HFF-Myc (cell line): ENCODE data around the gene DNAJB11.

ENCODE experiments used
- DNase-seq: peaks from one replicate; pipeline ENCODE4 v3.0.0-alpha.2; 2011; ENCODE audit warnings: low read depth; ENCODE audit errors: extremely low read depth
- H3K4me3 ChIP-seq: replicated peaks from 2 replicates; pipeline ENCODE4 v1.5.1; 2011; ENCODE audit warnings: low read depth, mild to moderate bottlenecking, control low read depth, low read length
- TF ChIP-seq, protein P1 (sequence below): IDR thresholded peaks from 2 replicates; pipeline ENCODE4 v1.5.1; 2012; ENCODE audit warnings: mild to moderate bottlenecking, low read depth, low read length, control low read depth; ENCODE audit errors: missing control alignments

DNAJB11 gene

DNA sequence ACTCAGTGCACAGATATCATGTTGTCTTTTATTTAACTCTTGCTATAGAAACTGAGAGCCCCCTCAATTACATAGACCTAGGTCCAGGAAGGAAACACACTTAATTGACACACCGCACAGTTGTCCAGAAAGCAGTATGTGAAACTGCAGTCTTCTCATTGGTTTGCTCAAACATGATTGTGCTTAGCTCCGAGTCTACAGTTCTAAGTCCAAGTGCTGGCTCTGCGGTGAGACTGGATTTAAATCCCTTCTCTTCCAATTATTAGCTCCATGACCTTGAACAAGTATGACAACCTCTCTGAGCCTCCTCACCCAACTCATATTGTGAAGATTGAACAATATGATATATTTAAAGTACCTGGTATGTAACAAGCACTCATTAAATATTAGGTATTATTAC lies 23.3 kb downstream of the DNAJB11 start:
- TF ChIP-seq, protein P1, sequence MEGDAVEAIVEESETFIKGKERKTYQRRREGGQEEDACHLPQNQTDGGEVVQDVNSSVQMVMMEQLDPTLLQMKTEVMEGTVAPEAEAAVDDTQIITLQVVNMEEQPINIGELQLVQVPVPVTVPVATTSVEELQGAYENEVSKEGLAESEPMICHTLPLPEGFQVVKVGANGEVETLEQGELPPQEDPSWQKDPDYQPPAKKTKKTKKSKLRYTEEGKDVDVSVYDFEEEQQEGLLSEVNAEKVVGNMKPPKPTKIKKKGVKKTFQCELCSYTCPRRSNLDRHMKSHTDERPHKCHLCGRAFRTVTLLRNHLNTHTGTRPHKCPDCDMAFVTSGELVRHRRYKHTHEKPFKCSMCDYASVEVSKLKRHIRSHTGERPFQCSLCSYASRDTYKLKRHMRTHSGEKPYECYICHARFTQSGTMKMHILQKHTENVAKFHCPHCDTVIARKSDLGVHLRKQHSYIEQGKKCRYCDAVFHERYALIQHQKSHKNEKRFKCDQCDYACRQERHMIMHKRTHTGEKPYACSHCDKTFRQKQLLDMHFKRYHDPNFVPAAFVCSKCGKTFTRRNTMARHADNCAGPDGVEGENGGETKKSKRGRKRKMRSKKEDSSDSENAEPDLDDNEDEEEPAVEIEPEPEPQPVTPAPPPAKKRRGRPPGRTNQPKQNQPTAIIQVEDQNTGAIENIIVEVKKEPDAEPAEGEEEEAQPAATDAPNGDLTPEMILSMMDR = no peak
- no peak overlapping the region for H3K4me3 ChIP-seq
- DNase-seq = no peak

DNA sequence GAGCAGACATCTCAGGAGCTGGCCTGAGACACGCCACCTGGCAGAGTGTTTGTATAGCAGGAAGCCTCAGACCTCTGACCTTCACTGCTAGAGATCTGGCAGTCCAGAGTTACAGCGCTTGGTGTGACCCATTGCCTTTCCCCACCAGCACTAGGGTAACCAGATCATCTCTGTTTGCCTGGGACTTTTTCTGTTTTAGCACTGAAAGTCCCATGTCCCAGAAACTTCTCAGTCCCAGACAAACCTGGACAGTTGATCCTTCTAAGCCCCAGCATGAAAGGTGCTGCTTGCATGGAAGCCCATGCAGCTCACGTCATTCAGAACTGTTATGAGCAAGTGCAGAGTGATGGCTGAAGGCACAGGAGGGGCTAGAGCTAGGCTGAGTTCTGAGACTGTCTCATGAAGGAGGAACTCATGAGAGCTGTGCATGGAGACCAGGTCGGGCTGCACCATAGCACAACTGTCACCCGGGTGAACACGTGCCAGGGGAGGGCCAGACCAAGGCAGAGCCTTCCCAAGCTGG lies 24.1 kb downstream of the DNAJB11 start:
- no peak overlapping the region for H3K4me3 ChIP-seq
- no peak for DNase-seq
- TF ChIP-seq, protein P1 = no peak

DNA sequence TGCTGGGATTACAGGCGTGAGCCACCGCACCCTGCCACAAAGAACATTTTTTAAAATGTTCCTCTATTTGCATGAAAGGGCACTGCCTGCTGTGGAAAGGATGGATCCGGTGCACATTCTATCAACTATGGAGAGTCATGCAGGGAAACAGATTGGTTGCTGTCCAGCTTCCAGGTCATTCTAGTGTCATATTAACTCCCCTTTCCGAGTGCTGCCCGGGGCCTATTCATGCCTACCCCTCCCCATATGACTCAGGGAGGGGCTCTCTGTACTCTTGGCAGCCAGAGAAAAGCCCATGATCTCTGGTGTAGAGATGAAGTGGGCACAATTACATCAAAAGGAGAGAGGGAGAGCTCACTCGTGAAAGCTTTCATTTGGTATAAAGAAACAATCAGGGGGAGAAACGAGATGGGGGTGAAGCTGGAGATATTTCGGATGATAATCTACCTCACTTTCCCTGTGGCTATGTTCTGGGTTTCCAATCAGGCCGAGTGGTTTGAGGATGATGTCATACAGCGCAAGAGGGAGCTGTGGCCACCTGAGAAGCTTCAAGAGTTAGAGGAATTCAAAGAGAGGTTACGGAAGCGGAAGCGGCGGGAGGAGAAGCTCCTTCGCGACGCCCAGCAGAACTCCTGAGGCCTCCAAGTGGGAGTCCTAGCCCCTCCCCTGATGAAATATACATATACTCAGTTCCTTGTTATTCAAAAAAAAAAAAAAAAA lies 26.2 kb downstream of the DNAJB11 start:
- TF ChIP-seq, protein P1 = no peak
- no peak for DNase-seq
- no peak overlapping the region for H3K4me3 ChIP-seq

DNA sequence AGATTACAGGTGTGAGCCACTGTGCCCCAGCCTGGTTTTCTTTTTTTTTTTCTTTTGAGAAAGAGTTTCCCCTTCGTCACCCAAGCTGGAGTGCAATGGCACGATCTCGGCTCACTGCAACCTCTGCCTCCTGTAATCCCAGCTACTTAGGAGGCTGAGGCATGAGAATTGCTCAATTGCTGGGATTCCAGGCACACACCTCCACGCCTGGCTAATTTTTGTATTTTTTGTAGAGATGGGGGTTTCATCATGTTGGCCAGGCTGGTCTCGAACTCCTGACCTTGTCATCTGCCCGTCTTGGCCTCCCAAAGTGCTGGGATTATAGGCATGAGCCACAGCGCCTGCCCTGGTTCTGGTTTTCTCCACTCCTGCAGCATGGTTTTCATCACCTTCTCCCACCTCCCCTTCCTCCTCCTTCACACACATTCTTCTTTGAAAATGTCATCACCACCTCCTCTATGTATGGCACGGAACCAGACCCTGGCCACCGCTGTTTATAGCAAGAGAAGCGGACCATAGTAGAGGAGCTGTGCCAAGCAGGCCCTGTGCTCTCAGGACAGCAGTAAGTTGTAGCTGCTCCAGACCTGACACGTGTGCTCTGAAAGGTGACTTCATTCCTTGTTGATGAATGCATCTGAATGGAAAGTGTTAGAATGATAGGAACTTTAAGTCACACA lies 27.7 kb downstream of the DNAJB11 start:
- no peak for DNase-seq
- no peak overlapping the region for H3K4me3 ChIP-seq
- TF ChIP-seq, protein P1 = no peak

DNA sequence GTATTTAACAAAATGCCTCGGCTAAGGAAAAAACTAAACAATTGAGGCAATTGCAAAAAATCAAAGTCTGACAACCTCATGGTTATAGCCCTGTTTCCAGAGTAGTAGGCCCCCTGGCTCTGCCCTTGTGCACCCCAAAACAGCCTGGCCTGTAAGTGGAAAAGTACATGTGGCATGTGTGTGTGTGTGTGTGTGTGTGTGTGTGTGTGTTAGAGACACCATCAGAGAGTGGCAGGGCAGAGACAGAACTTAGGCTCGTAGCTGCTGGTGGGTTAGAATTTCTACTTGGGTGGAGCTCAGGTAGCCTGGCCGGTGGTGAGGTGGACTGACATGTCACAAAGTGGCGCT lies 28.2 kb downstream of the DNAJB11 start:
- no peak overlapping the region for H3K4me3 ChIP-seq
- TF ChIP-seq, protein P1 = no peak
- DNase-seq = no peak

DNA sequence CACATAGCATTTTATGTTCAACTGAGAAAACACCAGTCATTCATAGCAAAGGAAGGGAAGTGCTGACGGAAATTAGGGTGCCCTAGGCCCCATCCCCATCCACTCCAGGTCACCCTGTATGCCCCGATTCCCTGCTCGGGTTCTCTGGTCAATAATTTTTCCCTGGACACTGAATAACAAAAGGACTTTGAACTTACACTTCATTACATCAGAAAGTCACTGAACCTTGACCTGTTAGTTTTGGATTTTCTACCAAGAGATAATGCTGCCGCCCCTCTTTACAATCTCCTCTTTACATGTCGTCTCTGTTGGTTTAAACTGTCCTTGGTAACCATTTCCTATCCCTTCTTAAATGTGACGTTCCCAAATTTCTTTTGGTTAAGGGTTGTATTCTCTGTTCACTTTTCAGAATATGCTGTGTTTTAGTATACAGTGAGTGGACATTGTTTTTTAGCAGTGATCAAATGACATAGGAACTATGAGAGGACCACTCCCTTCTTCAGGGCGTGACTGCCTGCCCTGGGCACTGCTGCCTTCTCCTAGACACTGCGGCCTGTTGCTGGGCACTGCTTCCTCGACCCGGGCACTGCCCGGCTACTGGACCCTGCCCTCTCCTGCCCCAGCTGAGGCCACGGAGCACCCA lies 28.7 kb downstream of the DNAJB11 start:
- no peak for DNase-seq
- H3K4me3 ChIP-seq = no peak overlapping the region
- TF ChIP-seq, protein P1 = no peak
